Mesendoderm (in vitro differentiated cells): Measurements from ENCODE around the gene COL9A3.

ENCODE experiments used
- DNase-seq: peaks from one replicate; pipeline ENCODE4 v3.0.0; 2013
- H2AK5ac ChIP-seq: 2 replicates; pipeline ENCODE4 v1.6.1; 2013; ENCODE audit warnings: low read length, inconsistent platforms
- H2BK120ac ChIP-seq: 2 replicates; pipeline ENCODE4 v1.6.1; 2013; ENCODE audit warnings: low read depth, mild to moderate bottlenecking, low read length, moderate library complexity, mixed read lengths
- H2BK15ac ChIP-seq: replicated peaks from 2 replicates; pipeline ENCODE4 v1.6.1; 2013; ENCODE audit warnings: low read depth, mild to moderate bottlenecking, moderate library complexity
- H2BK5ac ChIP-seq: 2 replicates; pipeline ENCODE4 v1.6.1; 2013; ENCODE audit warnings: low read length, inconsistent platforms
- H3K18ac ChIP-seq: 2 replicates; pipeline ENCODE4 v1.6.1; 2013; ENCODE audit warnings: mild to moderate bottlenecking, low read length, mixed read lengths
- H3K23ac ChIP-seq: one replicate; pipeline ENCODE4 v1.6.1; 2013; ENCODE audit warnings: low read length
- H3K27ac ChIP-seq: 2 replicates; pipeline ENCODE4 v1.5.1; 2013; ENCODE audit warnings: low read depth, mild to moderate bottlenecking, inconsistent platforms, low read length, moderate library complexity
- H3K27me3 ChIP-seq: 2 replicates; pipeline ENCODE4 v1.6.1; 2013; ENCODE audit warnings: low read length, control low read depth, mild to moderate bottlenecking, inconsistent platforms; ENCODE audit not compliant: insufficient read depth, poor library complexity
- H3K36me3 ChIP-seq: 2 replicates; pipeline ENCODE4 v1.6.1; 2013; ENCODE audit warnings: low read length, inconsistent platforms; ENCODE audit not compliant: control insufficient read depth, insufficient read depth
- H3K4ac ChIP-seq: one replicate; pipeline ENCODE4 v1.6.1; 2013; ENCODE audit warnings: low read depth, mild to moderate bottlenecking, low read length, moderate library complexity
- H3K4me1 ChIP-seq: 2 replicates; pipeline ENCODE4 v1.6.1; 2013; ENCODE audit warnings: low read depth, low read length, inconsistent platforms; ENCODE audit not compliant: control insufficient read depth
- H3K4me2 ChIP-seq: 2 replicates; pipeline ENCODE4 v1.6.1; 2013; ENCODE audit warnings: low read length
- H3K4me3 ChIP-seq: 2 replicates; pipeline ENCODE4 v1.5.1; 2013; ENCODE audit warnings: mild to moderate bottlenecking, low read length
- H3K56ac ChIP-seq: one replicate; pipeline ENCODE4 v1.6.1; 2013; ENCODE audit warnings: low read length
- H3K79me1 ChIP-seq: 2 replicates; pipeline ENCODE4 v1.6.1; 2013; ENCODE audit warnings: low read length, inconsistent platforms
- H3K79me2 ChIP-seq: 2 replicates; pipeline ENCODE4 v1.6.1; 2013; ENCODE audit warnings: mild to moderate bottlenecking, low read length; ENCODE audit not compliant: control insufficient read depth, insufficient read depth
- H3K9ac ChIP-seq: 2 replicates; pipeline ENCODE4 v1.6.1; 2013; ENCODE audit warnings: low read length, inconsistent platforms
- H4K5ac ChIP-seq: one replicate; pipeline ENCODE4 v1.6.1; 2013; ENCODE audit warnings: low read length
- H4K8ac ChIP-seq: one replicate; pipeline ENCODE4 v1.6.1; 2013; ENCODE audit warnings: low read depth, mild to moderate bottlenecking, control low read depth, low read length, moderate library complexity
- WGBS: extraction: QIAGEN DNeasy Blood & Tissue Kit; methylation state at CpG from one replicate; pipeline ENCODE4 v1.1.7; 2013; ENCODE audit warnings: low lambda C conversion rate, missing lambda C conversion rate; ENCODE audit not compliant: insufficient coverage; ENCODE audit errors: extremely low coverage; 5-methylcytosine and 5-hydroxymethylcytosine counted together

Gene COL9A3

DNA sequence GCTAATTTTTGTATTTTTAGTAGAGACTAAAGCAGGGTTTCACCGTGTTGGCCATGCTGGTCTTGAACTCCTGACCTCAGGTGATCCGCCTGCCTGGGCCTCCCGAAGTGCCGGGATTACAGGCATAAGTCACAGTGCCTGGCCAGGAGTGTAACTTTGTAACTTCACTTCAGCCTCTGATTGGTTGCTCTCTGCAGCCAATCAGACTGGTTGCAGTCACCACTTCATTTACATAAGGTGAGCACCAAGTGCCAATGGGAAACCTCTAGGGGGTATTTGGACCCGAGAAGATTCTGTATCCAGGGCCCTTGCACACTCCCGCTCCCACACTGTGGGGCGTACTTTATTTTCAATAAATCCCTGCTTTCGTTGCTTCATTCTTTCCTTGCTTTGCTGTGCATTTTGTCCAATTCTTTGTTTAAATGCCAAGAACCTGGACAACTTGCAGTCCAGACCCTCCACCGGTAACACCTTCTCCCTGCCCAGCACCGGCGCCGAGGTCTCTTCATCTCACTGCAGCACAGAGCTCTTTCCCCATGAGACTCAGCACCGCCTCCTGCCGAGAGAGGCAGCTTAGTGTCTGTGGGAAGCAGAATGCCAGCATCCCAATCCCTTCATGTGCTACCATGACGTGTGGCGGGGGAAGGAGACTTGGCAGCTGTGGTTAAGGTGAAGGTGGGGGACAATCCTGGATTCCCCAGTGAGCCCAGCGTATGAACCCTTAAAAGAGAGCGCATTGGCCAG, 34.5 kb upstream of the COL9A3 start:
- no peaks in the 10 kb centered on the region for H3K36me3 ChIP-seq
- H3K27me3 ChIP-seq, result no peaks in the 10 kb centered on the region
- no peak overlapping the region for H3K56ac ChIP-seq
- H2AK5ac ChIP-seq, result no peak overlapping the region
- no peak overlapping the region for H3K18ac ChIP-seq
- no peak overlapping the region for H3K4me3 ChIP-seq
- WGBS, result no CpG with 5 or more reads among the region's 18 CpGs
- H3K23ac ChIP-seq, result no peak overlapping the region
- no peak overlapping the region for H2BK120ac ChIP-seq
- H3K79me2 ChIP-seq, result no peaks in the 10 kb centered on the region
- no peak overlapping the region for H3K4me2 ChIP-seq
- no peak overlapping the region for H3K4ac ChIP-seq
- no peak overlapping the region for H4K8ac ChIP-seq
- no peak for DNase-seq
- H4K5ac ChIP-seq, result no peak overlapping the region
- H2BK5ac ChIP-seq, result no peak overlapping the region
- no peak overlapping the region for H3K9ac ChIP-seq
- no peaks in the 10 kb centered on the region for H3K79me1 ChIP-seq
- no peaks in the 10 kb centered on the region for H3K4me1 ChIP-seq
- H3K27ac ChIP-seq, result no peak overlapping the region
- H2BK15ac ChIP-seq, result no peak overlapping the region

DNA sequence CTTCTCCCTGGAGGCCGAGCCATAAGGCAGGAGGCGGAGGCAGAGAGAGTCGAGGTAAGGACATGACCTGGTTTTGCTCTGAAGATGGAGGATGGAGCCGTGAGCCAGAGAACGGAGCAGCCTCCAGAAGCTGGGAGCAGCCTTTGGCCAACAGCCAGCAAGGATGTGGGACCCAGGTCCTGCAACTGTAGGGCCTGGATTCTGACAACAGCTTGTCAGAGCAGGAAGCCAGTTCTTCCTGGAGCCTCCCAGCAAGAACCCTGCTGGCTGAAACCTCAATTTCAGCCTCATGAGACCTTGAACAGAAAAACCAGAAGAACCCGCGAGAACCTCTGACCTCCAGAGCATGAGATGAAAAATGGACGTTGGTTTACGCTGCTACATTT, 34.0 kb upstream of the COL9A3 start:
- no peak overlapping the region for H3K23ac ChIP-seq
- no peak overlapping the region for H2BK15ac ChIP-seq
- no peak for DNase-seq
- H3K9ac ChIP-seq, result no peak overlapping the region
- H3K4me2 ChIP-seq, result no peak overlapping the region
- H3K36me3 ChIP-seq, result no peaks in the 10 kb centered on the region
- H3K18ac ChIP-seq, result no peak overlapping the region
- WGBS, result no CpG with 5 or more reads among the region's 9 CpGs
- H3K27ac ChIP-seq, result no peak overlapping the region
- no peak overlapping the region for H3K4me3 ChIP-seq
- no peaks in the 10 kb centered on the region for H3K79me2 ChIP-seq
- no peak overlapping the region for H3K4ac ChIP-seq
- no peaks in the 10 kb centered on the region for H3K79me1 ChIP-seq
- H3K56ac ChIP-seq, result no peak overlapping the region
- no peak overlapping the region for H4K5ac ChIP-seq
- H2BK120ac ChIP-seq, result no peak overlapping the region
- no peak overlapping the region for H4K8ac ChIP-seq
- H3K4me1 ChIP-seq, result no peaks in the 10 kb centered on the region
- no peak overlapping the region for H2BK5ac ChIP-seq
- no peaks in the 10 kb centered on the region for H3K27me3 ChIP-seq
- no peak overlapping the region for H2AK5ac ChIP-seq

DNA sequence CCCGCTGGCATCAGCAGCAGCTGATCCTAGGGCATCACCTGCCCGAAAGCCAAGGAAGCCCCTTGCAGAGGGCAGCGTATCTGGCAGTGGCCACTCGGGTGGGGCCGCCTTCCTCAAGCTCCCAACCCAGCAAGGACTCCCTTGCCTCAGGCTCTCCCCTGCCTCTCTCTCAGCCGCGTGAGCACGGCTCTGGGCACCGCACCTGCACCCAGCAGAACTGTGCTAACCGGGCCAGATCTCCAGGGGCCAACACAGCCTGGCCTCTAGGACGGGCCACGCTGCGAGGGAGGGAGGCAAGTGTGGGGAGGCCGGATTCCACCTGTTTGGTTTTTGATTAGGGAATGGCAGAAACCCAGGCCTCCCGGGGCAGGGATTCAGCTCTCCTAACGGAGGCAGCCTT, 32.4 kb upstream of the COL9A3 start:
- no peak overlapping the region for H2BK15ac ChIP-seq
- no CpG with 5 or more reads among the region's 16 CpGs for WGBS
- H3K4me2 ChIP-seq, result no peak overlapping the region
- no peak overlapping the region for H3K4me3 ChIP-seq
- no peaks in the 10 kb centered on the region for H3K4me1 ChIP-seq
- no peaks in the 10 kb centered on the region for H3K36me3 ChIP-seq
- H3K27ac ChIP-seq, result no peak overlapping the region
- no peaks in the 10 kb centered on the region for H3K79me1 ChIP-seq
- no peak overlapping the region for H2BK120ac ChIP-seq
- no peaks in the 10 kb centered on the region for H3K79me2 ChIP-seq
- no peak overlapping the region for H3K23ac ChIP-seq
- no peak overlapping the region for H3K4ac ChIP-seq
- H4K5ac ChIP-seq, result no peak overlapping the region
- H2AK5ac ChIP-seq, result no peak overlapping the region
- no peak overlapping the region for H3K18ac ChIP-seq
- no peak overlapping the region for H2BK5ac ChIP-seq
- H4K8ac ChIP-seq, result no peak overlapping the region
- no peak overlapping the region for H3K9ac ChIP-seq
- no peak overlapping the region for H3K56ac ChIP-seq
- no peaks in the 10 kb centered on the region for H3K27me3 ChIP-seq
- no peak for DNase-seq

DNA sequence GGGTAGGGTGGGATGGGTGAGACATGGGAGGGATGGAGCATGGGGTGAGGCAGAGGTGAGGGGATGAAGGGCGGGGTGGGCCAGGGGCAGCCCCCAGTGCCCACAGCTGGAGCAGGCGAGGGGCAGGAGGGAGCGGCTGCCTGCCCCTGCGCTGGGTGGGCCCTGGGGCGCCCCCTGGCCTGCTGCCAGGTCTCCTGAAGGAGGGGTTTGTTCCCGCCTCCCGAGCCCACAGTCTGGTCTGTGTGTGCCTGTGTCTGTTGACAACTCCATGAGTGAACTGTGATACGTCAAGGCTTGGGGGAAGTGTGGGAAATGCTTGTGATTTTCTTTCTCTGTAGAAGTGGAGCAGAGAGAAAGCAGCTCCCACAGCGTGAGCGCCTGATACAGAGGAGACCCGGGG, 31.5 kb upstream of the COL9A3 start:
- Histone ChIP-seq H4K5ac (no peak overlapping the region), H3K56ac (no peak overlapping the region), H2BK5ac (no peak overlapping the region), H3K18ac (no peak overlapping the region), H3K23ac (no peak overlapping the region), H3K4me1 (no peaks in the 10 kb centered on the region), H2AK5ac (no peak overlapping the region), H3K36me3 (no peaks in the 10 kb centered on the region), H3K27ac (no peak overlapping the region), H3K27me3 (no peaks in the 10 kb centered on the region), H3K9ac (no peak overlapping the region), H3K4ac (no peak overlapping the region), H2BK15ac (no peak overlapping the region), H3K79me1 (no peaks in the 10 kb centered on the region), H3K4me2 (no peak overlapping the region), H4K8ac (no peak overlapping the region), H2BK120ac (no peak overlapping the region), H3K4me3 (no peak overlapping the region), H3K79me2 (no peaks in the 10 kb centered on the region)
- no CpG with 5 or more reads among the region's 11 CpGs for WGBS
- DNase-seq, result no peak

DNA sequence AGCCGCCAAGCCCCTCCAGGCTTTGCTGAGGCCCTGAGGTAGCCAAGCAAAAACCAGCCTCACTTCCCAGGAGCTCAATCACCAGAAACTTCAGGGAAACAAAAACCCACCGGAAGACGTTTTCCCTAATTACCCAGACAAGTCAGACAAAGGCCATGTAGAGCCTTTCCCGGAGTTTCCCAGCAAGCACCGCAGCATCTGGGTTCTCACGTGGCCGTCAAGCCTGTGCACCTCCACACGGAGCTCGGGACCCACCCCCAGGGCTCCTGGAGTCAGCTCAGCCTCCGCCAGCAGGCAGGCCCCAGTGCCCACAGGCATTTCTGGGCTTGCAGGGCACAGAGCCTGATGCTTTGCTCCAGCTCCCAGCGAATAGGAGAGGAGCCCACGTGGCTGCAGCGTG, 30.7 kb upstream of the COL9A3 start:
- Histone ChIP-seq H3K9ac (no peak overlapping the region), H3K4ac (no peak overlapping the region), H3K23ac (no peak overlapping the region), H4K5ac (no peak overlapping the region), H3K27ac (no peak overlapping the region), H4K8ac (no peak overlapping the region), H3K4me1 (no peaks in the 10 kb centered on the region), H3K4me2 (no peak overlapping the region), H3K79me1 (no peaks in the 10 kb centered on the region), H2AK5ac (no peak overlapping the region), H3K56ac (no peak overlapping the region), H2BK5ac (no peak overlapping the region), H3K36me3 (no peaks in the 10 kb centered on the region), H2BK15ac (no peak overlapping the region), H2BK120ac (no peak overlapping the region), H3K4me3 (no peak overlapping the region), H3K18ac (no peak overlapping the region), H3K27me3 (no peaks in the 10 kb centered on the region), H3K79me2 (no peaks in the 10 kb centered on the region)
- DNase-seq, result no peak
- WGBS, result no CpG with 5 or more reads among the region's 13 CpGs

DNA sequence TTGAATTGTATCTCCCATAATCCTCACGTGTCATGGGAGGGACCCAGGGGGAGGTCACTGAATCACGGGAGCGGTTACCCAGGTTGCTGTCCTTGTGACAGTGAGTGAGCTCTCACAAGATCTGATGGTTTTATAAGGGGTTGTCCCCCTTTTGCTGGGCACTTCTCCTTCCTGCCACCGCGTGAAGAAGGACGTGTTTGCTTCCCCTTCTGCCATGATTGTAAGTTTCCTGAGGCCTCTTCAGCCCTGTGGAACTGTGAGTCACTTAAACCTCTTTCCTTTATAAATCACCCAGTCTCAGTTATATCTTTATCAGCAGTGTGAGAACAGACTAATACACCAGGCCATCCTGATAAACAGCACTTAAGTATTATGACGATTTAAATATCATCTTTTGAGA, 29.5 kb upstream of the COL9A3 start:
- Histone ChIP-seq H3K4me1 (no peaks in the 10 kb centered on the region), H3K56ac (no peak overlapping the region), H3K4ac (no peak overlapping the region), H3K4me2 (no peak overlapping the region), H2BK120ac (no peak overlapping the region), H3K79me2 (no peaks in the 10 kb centered on the region), H2AK5ac (no peak overlapping the region), H3K23ac (no peak overlapping the region), H3K9ac (no peak overlapping the region), H4K8ac (no peak overlapping the region), H3K18ac (no peak overlapping the region), H3K27ac (no peak overlapping the region), H2BK5ac (no peak overlapping the region), H3K4me3 (no peak overlapping the region), H3K36me3 (no peaks in the 10 kb centered on the region), H2BK15ac (no peak overlapping the region), H3K27me3 (no peaks in the 10 kb centered on the region), H4K5ac (no peak overlapping the region), H3K79me1 (no peaks in the 10 kb centered on the region)
- WGBS, result no CpG with 5 or more reads among the region's 7 CpGs
- no peak for DNase-seq
